ENCODE measurements around the gene KCNMB4.
A peak's percentile ranks its signal among the peaks of the same experiment; 100 is the strongest.

Gene KCNMB4

DNA sequence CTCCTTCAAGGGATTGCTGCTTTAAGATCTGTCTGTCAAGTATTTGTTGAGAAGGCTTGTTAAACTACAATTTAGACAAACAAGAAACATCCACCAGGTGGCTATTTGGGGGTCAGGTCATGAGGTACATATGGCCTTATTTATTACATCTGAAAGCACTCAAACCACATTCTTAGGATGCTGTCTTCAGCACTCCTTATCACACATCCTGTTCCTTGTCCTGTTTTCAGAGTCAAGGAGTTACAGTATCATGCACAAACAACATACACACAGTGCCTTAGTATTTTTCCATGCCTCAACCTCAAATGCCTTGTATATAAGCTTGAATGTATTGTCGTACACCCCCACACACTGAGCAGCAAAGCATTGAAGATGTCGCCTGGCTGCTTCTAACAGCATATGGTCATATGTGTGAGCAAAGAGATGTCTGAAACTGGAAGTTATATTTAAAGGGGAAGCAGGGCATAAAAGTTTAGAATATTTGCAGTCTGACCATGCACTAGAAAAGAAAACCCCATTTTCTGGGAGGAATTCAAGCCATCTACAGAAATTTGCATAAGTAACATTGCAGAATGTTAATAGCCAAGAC, 83.8 kb downstream of the KCNMB4 start:
- no peak for DNase-seq (ENCODE audit: low read depth)
- TF ChIP-seq, protein P1, sequence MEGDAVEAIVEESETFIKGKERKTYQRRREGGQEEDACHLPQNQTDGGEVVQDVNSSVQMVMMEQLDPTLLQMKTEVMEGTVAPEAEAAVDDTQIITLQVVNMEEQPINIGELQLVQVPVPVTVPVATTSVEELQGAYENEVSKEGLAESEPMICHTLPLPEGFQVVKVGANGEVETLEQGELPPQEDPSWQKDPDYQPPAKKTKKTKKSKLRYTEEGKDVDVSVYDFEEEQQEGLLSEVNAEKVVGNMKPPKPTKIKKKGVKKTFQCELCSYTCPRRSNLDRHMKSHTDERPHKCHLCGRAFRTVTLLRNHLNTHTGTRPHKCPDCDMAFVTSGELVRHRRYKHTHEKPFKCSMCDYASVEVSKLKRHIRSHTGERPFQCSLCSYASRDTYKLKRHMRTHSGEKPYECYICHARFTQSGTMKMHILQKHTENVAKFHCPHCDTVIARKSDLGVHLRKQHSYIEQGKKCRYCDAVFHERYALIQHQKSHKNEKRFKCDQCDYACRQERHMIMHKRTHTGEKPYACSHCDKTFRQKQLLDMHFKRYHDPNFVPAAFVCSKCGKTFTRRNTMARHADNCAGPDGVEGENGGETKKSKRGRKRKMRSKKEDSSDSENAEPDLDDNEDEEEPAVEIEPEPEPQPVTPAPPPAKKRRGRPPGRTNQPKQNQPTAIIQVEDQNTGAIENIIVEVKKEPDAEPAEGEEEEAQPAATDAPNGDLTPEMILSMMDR (IDR thresholded peaks at IDR 0.05; ENCODE audit: insufficient read depth, low read depth, low read length, missing control alignments): no peak
- H3K4me3 ChIP-seq (ENCODE audit: low read length): no peak overlapping the region

DNA sequence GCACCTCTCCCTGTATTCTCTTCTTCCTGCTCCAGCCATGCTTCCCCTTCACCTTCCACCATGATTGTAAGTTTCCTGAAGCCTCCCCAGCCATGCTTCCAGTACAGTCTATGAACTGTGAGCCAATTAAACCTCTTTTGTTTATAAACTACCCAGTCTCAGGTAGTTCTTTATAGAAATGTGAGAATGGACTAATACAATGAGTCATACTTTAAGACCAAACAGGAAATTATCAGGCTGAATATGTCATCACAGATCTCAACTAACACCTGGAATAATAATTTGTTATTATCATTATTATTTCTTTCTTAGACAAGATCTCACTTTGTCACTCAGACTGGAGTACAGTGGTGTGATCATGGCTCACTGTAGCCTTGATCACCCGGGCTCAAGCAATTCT, 85.4 kb downstream of the KCNMB4 start:
- H3K4me3 ChIP-seq (ENCODE audit: low read length): no peak overlapping the region
- TF ChIP-seq, protein P1 (IDR thresholded peaks at IDR 0.05; ENCODE audit: insufficient read depth, low read depth, low read length, missing control alignments): no peak
- peak; percentile 45 for DNase-seq (ENCODE audit: low read depth)

DNA sequence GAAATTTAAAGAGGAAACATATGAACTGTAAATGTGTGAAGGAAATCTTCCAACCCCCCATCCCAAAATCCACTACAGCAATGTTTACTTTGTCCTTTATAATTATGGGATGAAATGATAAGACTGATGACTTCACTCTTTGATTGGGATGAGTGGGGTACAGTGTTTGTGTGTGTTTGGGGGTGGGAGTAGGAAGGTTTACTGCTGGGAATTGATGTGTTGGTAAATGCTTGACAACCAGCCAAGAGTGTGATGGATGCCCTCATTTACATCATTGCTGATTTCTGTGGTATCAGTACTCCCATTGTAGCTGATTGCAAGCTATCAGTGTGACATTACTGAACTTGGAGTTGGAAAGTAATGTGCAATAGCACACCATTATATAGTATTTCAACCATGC, 90.9 kb downstream of the KCNMB4 start:
- TF ChIP-seq, protein P1 (IDR thresholded peaks at IDR 0.05; ENCODE audit: insufficient read depth, low read depth, low read length, missing control alignments): no peak
- no peak for DNase-seq (ENCODE audit: low read depth)
- H3K4me3 ChIP-seq (ENCODE audit: low read length): no peak overlapping the region

DNA sequence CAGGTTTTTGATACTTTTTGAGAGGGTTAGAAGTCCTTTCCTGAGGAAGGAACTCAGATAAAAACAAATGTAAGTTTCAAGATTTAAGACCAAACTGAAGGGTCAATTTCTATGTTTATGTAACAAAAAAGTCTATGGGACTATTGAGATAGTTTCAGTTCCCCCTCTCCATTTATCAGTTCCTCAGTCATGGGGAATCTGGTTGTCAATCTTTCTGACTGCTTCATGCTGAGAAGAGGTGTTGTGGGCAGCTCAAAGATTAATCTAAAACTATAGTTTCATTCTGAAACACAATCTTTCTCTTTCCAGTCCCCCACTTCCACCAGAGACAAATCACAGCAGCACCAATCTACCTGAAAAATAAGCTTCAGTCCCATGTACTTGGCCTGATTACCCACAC, 93.7 kb downstream of the KCNMB4 start:
- no peak for DNase-seq (ENCODE audit: low read depth)
- H3K4me3 ChIP-seq (ENCODE audit: low read length): no peak overlapping the region
- TF ChIP-seq, protein P1 (IDR thresholded peaks at IDR 0.05; ENCODE audit: insufficient read depth, low read depth, low read length, missing control alignments): no peak

DNA sequence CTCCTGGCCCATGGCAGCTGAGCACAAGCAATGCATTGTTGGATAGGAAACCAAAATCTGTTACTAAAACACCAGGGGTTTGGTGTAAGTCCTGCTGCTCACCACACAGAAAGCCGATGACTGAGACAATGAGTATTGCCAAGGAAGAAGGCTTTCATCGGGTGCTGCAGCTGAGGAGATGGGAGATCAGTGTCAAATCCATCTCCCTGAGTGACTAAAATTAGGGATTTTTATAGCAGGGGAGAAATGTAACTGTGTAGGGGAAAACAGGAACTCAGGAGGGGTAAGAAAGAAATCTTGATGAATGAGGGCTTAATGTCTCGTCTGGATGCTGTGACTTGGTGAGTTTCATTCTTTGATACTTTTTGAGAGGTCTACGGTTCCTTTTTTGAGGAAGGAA, 97.9 kb downstream of the KCNMB4 start:
- no peak for DNase-seq (ENCODE audit: low read depth)
- no peak overlapping the region for H3K4me3 ChIP-seq (ENCODE audit: low read length)
- TF ChIP-seq, protein P1 (IDR thresholded peaks at IDR 0.05; ENCODE audit: insufficient read depth, low read depth, low read length, missing control alignments): no peak

DNA sequence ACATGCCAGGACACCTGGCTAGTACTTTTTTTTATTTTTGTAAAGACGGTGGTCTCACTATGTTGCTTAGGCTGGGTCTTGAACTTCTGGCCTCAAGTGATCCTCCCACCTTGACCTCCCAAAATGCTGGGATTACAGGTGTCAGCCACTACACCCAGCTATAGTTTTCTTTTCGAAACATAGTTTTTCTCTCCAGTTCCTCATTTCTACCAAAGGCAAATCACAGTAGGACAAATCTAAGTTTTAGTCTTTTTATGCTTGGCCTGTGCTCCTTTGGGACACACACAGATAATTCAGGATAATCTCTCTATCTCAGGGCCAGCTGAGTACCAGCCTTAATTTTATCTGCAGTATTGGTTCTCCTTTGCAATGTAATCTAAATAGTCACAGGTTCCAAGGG, 100.7 kb downstream of the KCNMB4 start:
- TF ChIP-seq, protein P1 (IDR thresholded peaks at IDR 0.05; ENCODE audit: insufficient read depth, low read depth, low read length, missing control alignments): no peak
- no peak overlapping the region for H3K4me3 ChIP-seq (ENCODE audit: low read length)
- no peak for DNase-seq (ENCODE audit: low read depth)

DNA sequence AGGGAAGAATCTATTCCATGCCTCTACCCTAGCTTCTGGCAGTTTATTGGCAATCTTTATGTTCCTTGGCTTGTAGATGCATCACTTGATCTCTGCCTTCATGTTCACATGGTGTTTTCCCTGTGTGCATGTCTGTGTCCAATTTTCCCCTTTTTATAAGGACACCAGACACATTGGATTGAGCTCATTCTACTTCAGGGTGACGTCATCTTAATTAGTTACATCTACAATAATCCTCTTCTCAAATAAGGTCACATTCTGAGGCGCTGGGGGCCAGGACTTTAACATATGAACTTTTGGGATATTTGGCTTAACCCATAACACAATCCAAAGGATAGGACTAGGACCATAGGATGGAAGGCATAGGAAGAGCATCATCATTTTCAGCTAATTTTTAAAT, 101.4 kb downstream of the KCNMB4 start:
- DNase-seq (ENCODE audit: low read depth): no peak
- H3K4me3 ChIP-seq (ENCODE audit: low read length): no peak overlapping the region
- TF ChIP-seq, protein P1 (IDR thresholded peaks at IDR 0.05; ENCODE audit: insufficient read depth, low read depth, low read length, missing control alignments): no peak

Measured in epithelial cell of esophagus (primary cell).